ENCODE measurements around the gene SNRNP200.
"Not testable (repeated sequence)": the region's sequence is repeated elsewhere in the genome, so short reads cannot be mapped to it uniquely, and the experiment has no call there.

SNRNP200 gene

DNA sequence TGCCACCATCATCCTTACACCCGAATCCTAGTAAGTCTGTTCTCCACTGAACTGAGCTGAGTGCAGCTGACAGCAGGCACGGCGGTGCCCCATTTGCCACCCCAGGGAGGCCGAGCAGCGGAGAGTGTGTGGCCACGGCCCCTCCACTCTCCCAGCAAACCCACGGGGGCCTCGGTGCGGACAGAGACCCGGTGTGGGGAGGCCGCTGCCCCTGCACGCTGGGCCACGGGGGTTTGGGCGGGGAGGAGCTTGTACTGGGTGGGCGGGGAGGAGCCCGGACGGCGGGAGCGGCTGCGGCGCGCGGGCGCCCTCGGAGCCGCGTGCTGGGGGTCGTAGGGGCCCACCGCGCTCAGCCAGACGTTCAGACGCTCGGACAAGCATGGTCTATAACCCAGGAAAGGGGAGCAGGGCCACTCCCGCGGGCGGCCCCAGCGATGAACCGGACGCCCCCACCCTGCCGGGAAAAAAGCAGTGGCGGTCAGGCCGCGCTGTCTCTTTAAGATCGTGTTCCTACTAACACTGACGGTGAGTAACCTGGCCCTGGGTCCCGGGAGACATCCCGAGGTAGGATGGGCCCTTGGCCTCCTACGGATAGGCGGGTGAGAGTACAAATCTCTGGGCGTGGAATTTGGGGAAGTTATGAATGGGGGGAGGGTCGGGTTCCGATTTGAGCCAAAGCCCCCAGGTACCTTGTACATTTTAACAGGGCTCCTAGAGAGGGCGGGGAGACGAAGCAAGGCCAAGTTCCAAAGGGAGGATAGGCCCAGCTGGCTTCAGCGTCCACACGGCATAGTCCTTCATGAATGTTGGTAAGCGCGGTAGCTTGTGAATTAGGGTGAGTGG lies 19.9 kb upstream of the SNRNP200 start, which contains the start of gene ITPRIPL1:
Gene ITPRIPL1 (plus strand): TSS at position 277 of the 843 bp plus-strand sequence. CDS start 523 bp downstream, at position 800.
- DNase-seq, result peak; percentile 8 to 54

DNA sequence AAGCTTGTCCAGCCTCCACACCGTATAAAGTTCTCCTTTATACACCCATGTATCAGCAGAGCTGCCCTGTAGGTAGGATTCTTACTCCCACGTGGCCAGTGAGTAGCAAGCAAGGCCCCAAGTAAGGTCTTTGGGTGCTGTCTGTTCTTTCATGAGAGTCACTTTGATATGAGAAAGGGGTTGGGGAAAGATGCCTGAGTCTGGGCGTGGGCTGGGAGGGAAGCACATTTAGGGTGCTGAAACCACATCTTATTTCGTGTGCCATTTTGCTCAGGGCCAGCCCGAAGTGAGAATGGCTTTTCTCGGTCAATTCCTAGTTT lies 19.3 kb upstream of the SNRNP200 start:
- DNase-seq, result no peak

DNA sequence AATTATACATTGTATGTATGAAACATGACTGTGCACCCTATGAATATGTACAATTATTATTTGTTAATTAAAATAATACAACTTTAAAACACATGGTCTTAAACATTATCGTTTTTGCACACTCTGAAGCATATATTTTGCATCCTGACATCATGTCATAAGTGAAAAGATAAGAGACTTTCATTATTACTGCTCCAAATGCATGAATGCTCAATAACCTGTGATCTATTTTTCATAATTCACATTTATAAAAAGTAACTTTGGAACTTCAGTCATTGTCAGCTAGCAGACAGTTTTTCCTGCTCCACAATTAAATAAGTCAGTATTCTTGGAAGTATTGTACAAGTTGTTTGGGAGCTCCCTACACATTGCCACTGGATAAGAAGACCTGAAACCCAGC lies 18.5 kb upstream of the SNRNP200 start:
- DNase-seq, result no peak

DNA sequence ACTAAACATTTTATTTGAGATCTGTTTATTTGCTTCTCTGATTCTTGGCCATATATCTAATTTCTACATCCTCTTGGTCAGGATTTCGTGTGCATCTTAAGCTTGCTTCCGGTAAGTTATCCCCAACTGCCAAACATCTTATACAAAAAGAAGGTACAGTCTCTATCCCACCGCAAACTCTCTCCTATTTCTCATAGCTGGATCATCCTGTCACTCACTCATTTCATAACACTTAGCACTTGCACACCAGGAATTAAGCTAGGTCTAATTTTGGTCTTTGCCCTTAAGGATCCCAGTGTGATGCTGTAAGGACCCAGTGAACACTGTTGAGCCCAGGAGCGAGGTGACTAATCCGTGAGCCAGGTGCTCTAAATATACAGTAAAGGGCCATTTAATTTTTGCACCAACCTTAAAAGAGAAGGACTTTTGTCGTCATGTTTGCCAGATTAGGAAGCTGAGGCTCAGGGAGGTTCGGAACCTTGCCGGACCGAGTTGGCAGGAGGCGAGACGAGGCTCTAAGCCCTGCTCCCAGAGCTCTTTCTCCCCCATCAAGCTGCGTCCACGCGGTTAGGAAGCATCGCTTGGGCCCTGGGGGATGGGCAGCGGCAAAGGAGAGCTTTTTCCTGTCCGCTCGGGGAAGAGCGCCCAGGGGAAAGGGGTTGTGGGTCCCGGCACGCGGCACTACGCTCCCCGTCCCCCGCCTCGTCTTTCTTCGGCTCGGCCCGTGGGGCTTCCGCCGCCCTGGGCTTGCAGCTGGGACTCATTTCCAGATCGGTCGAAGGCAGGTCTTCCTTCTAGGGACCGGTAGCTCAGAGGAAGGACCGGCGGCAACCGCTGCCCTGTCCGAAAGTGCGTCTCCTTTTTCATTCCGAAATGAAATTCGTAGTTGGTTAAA lies 15.6 kb upstream of the SNRNP200 start:
- DNase-seq, result peak in 1 of 2 experiments; percentile 37

DNA sequence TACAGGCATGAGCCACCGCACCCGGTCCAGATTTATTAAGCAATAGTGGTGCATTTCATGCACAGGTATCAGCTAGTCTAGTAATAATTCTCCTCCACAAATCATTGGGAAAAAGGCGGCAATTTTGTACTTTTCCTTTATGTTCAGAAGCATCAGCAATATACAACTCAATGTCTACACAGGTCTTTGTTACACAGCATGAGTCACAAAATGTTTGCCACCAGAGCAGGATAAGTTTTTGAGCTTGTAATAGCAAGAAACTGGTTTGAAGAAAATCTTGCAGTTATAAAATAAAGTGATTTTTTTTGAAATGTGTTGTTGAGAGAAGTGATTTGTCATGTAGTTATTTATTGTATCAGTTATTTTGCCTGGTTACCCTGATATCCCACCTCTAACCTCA lies 15.0 kb upstream of the SNRNP200 start:
- DNase-seq, result no peak

DNA sequence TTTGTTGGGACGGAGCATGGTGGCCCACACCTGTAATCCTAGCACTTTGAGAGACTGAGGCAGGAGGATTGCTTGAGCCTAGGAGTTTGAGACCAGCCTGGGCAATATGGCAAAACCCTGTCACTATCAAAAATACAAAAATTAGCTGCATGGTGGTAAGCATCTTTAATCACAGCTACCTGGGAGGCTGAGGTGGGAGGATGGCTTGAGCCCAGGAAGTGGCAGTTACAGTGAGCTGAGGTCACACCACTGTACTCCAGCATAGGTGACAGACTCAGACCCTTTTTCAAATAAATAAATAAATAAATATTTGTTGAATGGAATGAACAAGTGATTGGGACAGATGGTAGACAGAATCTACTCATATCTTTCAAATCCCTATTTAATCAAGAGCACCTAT lies 14.1 kb upstream of the SNRNP200 start:
- no peak for DNase-seq

DNA sequence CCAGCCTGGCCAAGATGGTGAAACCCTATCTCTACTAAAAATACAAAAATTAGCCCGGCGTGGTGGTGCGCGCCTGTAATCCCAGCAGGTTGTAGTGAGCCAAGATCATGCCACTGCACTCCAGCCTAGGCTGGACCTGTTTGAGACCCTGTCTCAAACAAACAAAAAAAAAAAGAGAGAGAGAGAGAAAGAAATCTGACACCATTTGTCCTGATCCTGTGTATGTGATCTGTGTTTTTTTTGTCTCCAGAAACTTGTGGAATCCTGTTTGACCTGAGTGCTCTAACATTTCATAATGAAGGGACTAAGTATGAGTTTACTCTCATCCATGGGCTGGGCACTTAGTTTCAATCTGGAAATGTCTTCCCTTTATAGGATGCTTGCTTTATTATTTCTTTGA lies 13.4 kb upstream of the SNRNP200 start:
- no peak for DNase-seq

DNA sequence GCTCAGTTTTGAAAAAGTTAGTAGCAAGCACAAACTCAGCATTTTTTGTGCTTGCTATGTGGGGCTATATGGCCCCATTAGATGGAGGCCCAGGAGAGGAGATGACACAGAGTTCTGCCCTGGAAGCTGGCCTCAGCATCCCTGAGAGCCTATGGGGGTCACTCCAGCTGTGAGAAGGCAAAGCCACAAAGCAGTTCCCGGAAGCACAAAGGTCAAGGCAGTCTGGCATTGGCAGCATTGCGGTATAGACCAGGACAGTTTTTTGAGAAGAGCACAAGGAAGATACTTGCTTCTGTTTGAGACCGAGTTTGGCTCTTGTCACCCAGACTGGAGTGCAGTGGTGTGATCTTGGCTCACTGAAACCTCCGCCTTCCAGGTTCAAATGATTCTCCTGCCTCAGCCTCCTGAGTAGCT lies 12.2 kb upstream of the SNRNP200 start:
- no peak for DNase-seq

DNA sequence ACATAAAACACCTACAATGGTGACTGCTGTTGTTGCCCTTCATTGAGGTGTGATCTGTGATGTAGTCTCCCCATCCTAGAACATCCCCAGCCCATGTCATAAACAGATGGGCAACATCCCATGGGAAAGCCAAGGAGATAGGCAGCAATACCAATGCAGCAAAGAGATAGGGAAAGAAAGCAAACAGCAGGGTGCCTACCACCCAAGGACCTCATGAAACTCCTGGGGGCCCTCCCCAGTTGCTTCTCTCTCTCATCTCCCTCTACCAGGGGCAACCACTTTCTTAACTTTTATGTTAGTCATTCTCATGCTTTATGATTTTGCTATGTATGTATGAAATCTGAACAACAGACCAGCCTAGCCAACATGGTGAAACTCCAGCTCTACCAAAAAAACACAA lies 11.7 kb upstream of the SNRNP200 start:
- no peak for DNase-seq

DNA sequence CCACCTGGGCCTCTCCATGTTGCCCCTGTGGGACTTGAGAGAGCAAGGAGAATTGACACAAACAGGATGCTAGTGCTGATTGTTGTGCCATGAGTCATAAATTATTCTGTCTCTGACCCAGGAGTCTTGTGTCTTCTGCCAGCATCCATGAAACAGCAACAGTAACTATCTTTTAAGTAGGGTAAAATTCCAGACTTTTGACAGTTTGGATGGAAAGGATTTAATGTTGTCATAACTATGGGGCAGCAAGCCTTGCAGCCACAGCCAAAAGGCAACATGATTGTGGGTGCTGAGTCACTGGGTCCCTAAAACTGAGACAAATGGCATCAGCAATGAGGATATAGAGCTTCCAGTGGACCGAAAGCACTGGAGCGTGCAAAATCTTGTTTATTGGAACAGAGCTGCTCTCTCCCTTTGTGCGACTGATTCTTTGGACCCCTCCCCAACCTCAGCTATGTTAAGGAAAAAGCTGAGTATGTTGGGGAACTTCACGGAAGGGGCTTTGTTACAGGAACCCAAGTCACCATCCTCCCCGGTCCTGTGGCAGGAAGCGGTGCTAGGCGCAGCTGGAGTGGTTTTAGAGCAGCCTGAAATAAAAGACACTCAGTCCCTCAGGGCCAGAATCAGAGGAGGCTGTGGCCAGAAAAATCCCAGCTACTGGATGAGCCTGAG lies 10.2 kb upstream of the SNRNP200 start:
- DNase-seq, result peak in 1 of 2 experiments; percentile 25

DNA sequence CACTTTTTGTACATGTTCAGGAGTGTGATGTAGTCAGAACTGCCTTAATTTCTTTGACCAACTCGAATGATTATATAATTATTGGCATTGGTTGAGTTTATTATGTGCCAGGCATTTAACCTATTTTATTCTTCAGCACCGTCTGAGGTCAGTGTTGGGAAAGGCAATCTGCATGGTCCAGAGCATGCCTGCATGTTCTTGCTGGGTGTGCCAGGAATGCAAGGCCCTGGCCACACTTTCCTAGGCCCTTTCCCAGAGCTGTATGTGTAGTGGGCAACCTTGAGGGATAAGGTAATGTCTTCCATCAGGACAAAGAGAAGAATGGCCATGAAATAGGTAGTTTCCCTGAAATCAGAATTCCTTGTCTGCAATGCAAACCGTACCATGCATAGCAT lies 9.7 kb upstream of the SNRNP200 start:
- DNase-seq, result no peak

DNA sequence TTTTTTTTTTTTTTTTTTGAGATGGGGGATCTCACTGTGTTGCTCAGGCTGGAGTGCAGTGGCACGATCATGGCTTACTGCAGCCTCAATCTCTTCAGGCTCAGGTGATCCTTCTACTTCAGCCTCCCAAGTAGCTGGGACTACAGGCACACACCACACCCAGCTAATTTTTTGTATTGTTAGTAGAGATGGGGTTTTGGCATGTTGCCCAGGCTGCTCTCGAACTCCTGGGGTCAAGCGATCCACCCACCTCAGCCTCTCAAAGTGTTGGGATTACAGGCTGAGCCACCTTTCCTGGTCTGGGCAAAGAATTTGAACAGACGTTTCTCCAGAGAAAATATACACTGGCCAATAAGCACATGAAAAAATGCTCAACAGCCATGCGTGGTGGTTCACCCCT lies 2.9 kb upstream of the SNRNP200 start:
- no peak for DNase-seq

DNA sequence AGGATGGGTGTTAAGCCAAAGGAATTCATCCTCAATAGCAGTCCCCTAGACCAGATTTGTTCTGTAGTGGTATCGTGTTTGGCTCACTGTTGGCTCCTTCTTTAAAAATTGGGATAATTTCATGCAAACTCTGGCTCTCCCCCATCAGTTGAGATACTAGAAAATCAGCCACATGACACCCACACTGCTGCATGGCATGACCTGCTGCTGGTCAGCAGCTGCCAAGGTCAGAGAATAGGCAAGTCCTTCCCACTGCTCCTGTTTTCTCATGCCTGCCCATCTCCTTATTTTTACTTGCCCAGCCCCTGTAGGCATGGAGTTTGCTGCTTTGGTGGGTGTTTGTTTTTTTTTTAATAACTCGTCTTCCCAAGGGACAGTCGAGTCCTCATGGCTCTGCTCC lies 1.0 kb upstream of the SNRNP200 start:
- no peak for DNase-seq

DNA sequence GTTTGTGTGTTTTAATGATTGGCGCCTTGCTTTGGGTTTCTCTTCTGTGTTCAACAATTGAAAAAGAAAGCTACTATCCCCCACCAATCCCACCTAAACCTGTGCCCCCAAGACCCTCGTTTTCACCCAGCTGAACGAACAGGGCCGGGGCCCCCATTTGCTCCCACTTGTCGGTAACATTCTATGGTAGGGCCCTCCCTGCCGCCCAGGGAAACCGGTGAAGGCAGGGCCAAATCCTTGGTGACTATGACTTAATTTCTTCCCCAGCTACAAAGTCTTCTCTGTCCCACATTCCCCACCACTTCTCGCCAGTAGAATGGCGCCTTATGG lies 598 bp upstream of the SNRNP200 start:
- DNase-seq, result no peak

DNA sequence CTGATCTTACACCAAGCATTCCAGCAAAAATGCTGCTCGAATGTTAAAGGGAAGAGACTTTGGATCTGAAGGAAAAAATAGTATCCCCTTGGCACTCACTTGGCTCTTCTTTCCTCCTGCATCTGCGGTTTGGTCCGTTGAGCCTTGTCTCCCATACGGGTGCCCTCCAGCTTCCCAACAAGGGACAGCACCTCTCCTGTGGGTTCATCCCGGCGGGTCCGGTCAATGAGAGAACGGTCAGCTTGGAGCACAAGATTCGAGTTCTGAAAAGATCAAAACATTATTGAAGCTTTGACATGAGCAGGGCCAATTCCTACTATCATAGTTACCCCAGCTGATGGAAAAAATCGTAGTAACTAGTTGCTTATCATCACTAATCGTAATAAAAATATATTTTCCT lies 740 bp downstream of the SNRNP200 start:
- DNase-seq, result no peak

DNA sequence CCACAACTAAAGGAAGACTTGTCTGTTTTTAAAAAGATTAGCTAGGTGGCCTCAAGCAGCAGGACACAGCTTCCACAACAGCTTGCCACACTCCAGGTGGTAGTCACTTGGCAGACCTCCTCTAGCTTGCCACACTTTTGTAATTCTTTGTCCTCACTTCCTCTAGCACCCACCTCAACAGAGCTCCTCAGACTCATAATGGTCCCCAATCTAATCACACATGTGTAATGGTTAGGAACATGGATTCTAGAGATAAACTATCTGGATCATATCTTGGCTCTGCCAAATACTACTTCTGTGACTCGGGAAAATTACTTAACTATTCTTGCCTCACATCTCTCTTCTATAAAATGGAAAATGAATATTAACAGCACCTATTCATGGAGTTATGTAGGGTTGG lies 3.5 kb downstream of the SNRNP200 start:
- no peak for DNase-seq

DNA sequence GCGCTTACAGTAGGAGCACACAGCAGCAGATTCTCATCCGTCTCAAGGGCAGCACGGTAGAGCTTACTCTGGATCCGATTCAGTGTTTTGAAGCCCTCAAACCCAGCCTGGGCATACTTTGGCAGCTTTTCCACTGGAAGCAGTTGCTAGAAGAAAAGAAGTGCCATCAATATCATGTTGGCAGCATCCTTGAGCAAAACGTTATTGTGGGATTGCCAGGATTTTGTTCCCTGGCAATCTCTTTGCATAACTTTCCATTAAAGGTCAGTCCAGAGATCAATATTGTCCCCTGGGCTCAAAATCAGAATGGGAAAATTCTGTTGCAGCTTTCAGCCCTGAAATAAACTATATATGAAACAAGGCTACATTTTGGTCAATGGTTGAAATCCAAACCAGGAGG lies 8.4 kb downstream of the SNRNP200 start:
- DNase-seq, result no peak

DNA sequence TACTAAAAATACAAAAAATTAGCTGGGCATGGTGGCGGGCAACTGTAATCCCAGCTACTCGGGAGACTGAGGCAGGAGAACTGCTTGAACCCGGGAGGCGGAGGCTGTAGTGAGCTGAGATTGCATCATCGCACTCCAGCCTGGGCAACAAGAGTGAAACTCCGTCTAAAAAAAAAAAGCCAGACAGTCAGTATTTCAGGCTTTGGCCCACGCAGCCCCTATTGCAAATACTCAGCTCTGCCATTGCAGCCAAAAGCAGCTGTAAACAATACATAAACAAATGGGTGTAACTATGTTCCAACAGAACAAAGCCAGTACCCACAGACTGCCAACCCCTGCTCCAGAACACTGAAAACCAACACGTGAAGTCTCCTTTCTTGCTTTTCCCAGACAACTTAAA lies 11.1 kb downstream of the SNRNP200 start:
- DNase-seq, result not testable (repeated sequence)

DNA sequence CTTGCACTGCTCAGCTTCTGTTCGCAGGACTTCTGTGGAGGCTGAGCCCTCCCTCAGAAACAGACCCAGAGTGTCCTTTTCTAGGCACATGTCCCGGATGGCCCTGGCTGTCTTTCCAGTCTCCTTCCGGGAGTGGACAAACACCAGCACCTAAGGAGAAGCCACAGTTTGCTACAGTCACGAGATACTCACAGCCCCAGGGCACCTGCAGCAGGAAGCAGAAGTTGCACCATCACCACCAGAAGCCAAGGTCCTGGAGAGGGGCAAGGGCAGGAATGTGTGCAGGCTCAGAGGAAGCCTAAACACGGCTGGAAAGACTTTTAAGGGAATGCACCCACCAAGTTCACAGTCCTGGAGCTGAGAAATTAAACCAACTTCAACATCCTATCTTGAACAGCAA lies 13.6 kb downstream of the SNRNP200 start:
- DNase-seq, result no peak

DNA sequence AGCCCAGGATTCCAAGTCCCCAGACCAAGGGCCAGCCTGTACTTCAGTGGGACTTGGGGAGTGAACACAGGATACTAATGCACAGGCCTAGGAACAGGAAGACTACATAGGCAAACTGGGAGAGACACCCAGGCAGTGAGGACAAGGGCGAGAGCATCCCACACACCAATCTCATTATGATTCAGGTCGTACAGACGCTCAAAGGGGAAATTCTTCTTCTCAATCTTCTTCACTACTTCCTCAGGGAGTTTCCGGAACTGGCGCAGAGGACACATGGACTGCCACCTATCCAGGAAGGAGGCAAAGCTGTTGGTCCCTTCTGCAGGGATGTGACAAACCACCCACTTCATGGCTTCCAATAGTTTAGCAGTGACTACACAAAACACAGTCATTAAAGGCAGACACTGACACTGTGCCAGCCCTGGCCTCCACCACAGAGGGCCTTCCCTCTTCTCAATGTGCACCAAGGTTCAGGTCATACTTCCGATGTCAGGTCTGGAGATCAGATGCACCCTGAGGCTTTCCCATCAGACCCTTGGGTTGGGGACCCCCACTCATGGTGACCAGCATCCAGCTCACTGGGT lies 18.0 kb downstream of the SNRNP200 start:
- no peak for DNase-seq

DNA sequence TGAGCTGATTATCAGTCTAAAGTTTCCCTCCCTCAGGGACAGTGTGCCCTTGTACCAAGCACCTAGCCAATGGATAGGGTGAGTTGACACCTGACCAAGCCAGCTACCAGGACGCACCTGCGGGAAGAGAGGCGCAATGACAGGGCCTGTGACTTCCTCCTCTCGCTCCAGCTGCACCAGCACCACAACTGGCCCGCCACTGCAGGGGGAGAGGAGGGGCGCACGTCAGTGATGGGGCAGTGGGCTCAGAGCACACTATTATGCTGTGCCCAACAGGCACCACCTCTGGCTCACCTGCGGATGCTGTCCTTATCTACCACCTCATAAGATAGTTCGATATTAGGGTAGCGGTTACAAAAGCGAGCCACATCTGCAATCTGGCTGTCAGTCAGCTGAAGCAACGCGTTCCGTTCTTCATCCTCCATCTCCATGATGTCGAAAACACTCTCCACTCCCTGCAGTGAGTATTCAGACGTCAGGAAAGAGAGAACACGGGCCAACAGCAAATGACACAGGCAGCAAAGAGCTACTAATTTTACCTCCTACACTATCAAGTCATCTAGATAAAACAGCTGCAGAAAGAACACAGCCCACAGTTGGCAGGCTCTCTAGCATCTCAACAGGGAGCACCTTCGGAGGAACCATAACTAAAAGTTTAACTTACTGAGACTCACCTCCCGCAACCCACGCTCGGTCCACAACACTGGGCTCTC lies 28.4 kb downstream of the SNRNP200 start:
- DNase-seq, result no peak

DNA sequence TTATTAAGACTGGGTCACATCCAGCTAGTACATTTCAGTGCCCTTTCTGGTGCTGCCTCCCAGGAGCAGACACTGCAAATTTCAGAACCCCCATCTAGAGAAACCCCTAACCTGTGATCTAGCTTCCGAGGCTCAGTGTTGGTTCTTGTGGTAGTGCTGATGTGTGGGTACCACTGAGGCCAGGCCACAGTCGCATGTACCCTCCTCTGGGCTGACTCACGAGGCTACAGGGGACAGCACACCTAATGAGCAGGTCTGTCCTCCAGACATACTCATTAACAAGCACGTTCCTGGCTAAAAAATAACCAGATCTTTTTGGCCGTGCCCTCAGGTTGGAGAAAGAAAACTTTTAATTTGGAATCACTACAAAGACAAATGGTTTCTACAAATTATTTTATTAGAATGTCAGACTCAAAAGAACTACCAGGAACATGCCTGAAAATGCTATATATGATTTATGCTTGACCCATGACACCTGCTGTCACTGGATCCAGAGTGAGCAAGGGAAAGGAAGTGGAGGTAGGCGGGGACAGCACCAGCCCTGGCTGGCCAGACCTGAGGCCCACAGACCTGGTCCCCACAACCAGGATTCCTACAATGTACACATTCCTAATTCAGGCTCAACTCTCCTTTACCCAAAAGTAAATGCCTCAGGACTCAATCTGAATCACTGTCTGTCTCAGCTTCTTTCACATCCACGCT lies 30.8 kb downstream of the SNRNP200 start:
- no peak for DNase-seq
